ENCODE results near the gene PHLPP1. TPM values are rescaled to one million over a fixed set of nuclear protein-coding genes. Genes with fewer than 3 reads are reported as not detected.

Gene PHLPP1
- total and polyA plus RNA-seq, 2 donors: 3.2 to 4.5 TPM

GRCh38 chr18:62959481-62959880, 244.1 kb downstream of the PHLPP1 start:
- Histone ChIP-seq H3K4me1 (ENCODE audit: control insufficient read depth in 2 of 2, insufficient read depth in 2 of 2, low read length in 2 of 2) (peaks cover 0 to 7% of the 10 kb centered on the region in 2 donors), H3K27me3 (ENCODE audit: control insufficient read depth in 2 of 2, insufficient read depth in 1 of 2, low read length in 1 of 2) (no peaks in the 10 kb centered on the region), H3K9me3 (ENCODE audit: control insufficient read depth in 2 of 2, insufficient read depth in 1 of 2, low read length in 1 of 2) (no peaks in the 10 kb centered on the region), H3K4me3 (ENCODE audit: low read length in 2 of 2) (no peak overlapping the region), H3K27ac (ENCODE audit: low read depth in 1 of 2, low read length in 1 of 2) (no peak overlapping the region), H3K36me3 (ENCODE audit: control insufficient read depth in 2 of 2, insufficient read depth in 2 of 2, low read length in 1 of 2) (peaks cover 0 to 2% of the 10 kb centered on the region in 2 donors)
- DNase-seq (ENCODE audit: low read depth in 6 of 9, low spot score in 9 of 9): no peak
- WGBS: 99% methylated on average over 3 of the region's 3 CpGs

DNA sequence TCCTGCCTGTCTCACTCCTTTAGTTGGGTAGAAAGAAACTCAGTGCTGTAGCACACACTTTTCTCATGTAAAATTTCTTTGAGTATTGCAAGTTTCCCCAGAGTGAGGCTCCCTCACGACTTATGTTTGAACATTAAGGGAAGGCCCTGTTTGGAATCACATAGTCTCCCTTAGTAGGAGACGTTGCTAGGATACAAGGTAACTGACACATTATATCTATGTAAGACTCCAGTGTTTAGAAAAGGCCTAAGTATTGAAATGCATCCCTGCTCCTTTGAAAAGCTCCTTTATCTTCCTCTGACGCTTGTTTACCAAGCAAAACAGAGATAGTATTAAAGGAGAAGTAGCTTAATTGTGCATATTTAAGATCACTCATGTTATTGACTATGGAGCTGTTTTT, 248.2 kb downstream of the PHLPP1 start:
- no peak overlapping the region for H3K27ac ChIP-seq (ENCODE audit: low read depth in 1 of 2, low read length in 1 of 2)
- 98% methylated on average over 3 of the region's 3 CpGs for WGBS

GRCh38 chr18:62964432-62964831, 249.1 kb downstream of the PHLPP1 start:
- no peak overlapping the region for H3K27ac ChIP-seq (ENCODE audit: low read depth in 1 of 2, low read length in 1 of 2)

More for the DNA sequence above, 248.2 kb downstream of the PHLPP1 start:
- DNase-seq (ENCODE audit: low read depth in 6 of 9, low spot score in 9 of 9): no peak
- peaks cover 0 to 2% of the 10 kb centered on the region in 2 donors for H3K36me3 ChIP-seq (ENCODE audit: control insufficient read depth in 2 of 2, insufficient read depth in 2 of 2, low read length in 1 of 2)
- no peaks in the 10 kb centered on the region for H3K27me3 ChIP-seq (ENCODE audit: control insufficient read depth in 2 of 2, insufficient read depth in 1 of 2, low read length in 1 of 2)
- no peaks in the 10 kb centered on the region for H3K4me1 ChIP-seq (ENCODE audit: control insufficient read depth in 2 of 2, insufficient read depth in 2 of 2, low read length in 2 of 2)
- no peaks in the 10 kb centered on the region for H3K9me3 ChIP-seq (ENCODE audit: control insufficient read depth in 2 of 2, insufficient read depth in 1 of 2, low read length in 1 of 2)
- no peak overlapping the region for H3K4me3 ChIP-seq (ENCODE audit: low read length in 2 of 2)

DNA sequence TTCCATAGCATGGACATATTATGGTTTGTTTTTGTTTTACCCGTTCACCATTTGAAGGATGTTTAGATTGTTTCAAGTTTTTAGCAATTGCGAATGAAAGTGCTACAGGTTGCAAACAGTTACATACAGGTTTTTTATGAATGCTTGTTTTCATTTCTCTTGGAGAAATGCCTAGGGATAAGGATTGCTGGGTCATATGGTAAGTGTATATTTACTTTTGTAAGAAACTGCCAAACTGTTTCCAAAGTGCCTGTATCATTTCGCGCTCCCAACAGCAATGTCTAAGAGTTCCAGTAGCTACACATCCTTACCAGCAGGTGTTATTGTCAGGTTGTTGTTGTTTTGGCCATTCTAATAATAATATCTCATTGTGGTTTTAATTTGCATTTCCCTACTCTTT, 251.7 kb downstream of the PHLPP1 start:
- H3K9me3 ChIP-seq (ENCODE audit: control insufficient read depth in 2 of 2, insufficient read depth in 1 of 2, low read length in 1 of 2): no peaks in the 10 kb centered on the region
- H3K27me3 ChIP-seq (ENCODE audit: control insufficient read depth in 2 of 2, insufficient read depth in 1 of 2, low read length in 1 of 2): no peaks in the 10 kb centered on the region
- no peak for DNase-seq (ENCODE audit: low read depth in 6 of 9, low spot score in 9 of 9)
- 96% methylated on average over 4 of the region's 4 CpGs for WGBS
- peaks cover 0 to 2% of the 10 kb centered on the region in 2 donors for H3K36me3 ChIP-seq (ENCODE audit: control insufficient read depth in 2 of 2, insufficient read depth in 2 of 2, low read length in 1 of 2)
- H3K27ac ChIP-seq (ENCODE audit: low read depth in 1 of 2, low read length in 1 of 2): no peak overlapping the region
- H3K4me3 ChIP-seq (ENCODE audit: low read length in 2 of 2): no peak overlapping the region
- H3K4me1 ChIP-seq (ENCODE audit: control insufficient read depth in 2 of 2, insufficient read depth in 2 of 2, low read length in 2 of 2): no peaks in the 10 kb centered on the region

More at GRCh38 chr18:62964432-62964831, 249.1 kb downstream of the PHLPP1 start:
- H3K4me1 ChIP-seq (ENCODE audit: control insufficient read depth in 2 of 2, insufficient read depth in 2 of 2, low read length in 2 of 2): no peaks in the 10 kb centered on the region
- no peak for DNase-seq (ENCODE audit: low read depth in 6 of 9, low spot score in 9 of 9)
- no peaks in the 10 kb centered on the region for H3K9me3 ChIP-seq (ENCODE audit: control insufficient read depth in 2 of 2, insufficient read depth in 1 of 2, low read length in 1 of 2)
- no peaks in the 10 kb centered on the region for H3K27me3 ChIP-seq (ENCODE audit: control insufficient read depth in 2 of 2, insufficient read depth in 1 of 2, low read length in 1 of 2)
- WGBS: 95% methylated on average over 1 of the region's 1 CpG
- H3K4me3 ChIP-seq (ENCODE audit: low read length in 2 of 2): no peak overlapping the region
- peaks cover 0 to 2% of the 10 kb centered on the region in 2 donors for H3K36me3 ChIP-seq (ENCODE audit: control insufficient read depth in 2 of 2, insufficient read depth in 2 of 2, low read length in 1 of 2)

- H3K27me3 ChIP-seq (ENCODE audit: control insufficient read depth in 2 of 2, insufficient read depth in 1 of 2, low read length in 1 of 2): no peaks in the 10 kb centered on the region
- no peaks in the 10 kb centered on the region for H3K9me3 ChIP-seq (ENCODE audit: control insufficient read depth in 2 of 2, insufficient read depth in 1 of 2, low read length in 1 of 2)
- H3K4me1 ChIP-seq (ENCODE audit: control insufficient read depth in 2 of 2, insufficient read depth in 2 of 2, low read length in 2 of 2): peaks cover 0 to 5% of the 10 kb centered on the region in 2 donors
- no peak overlapping the region for H3K4me3 ChIP-seq (ENCODE audit: low read length in 2 of 2)
- no peak overlapping the region for H3K27ac ChIP-seq (ENCODE audit: low read depth in 1 of 2, low read length in 1 of 2)
- peaks cover 14 to 19% of the 10 kb centered on the region in 2 donors for H3K36me3 ChIP-seq (ENCODE audit: control insufficient read depth in 2 of 2, insufficient read depth in 2 of 2, low read length in 1 of 2)
- WGBS: 93% methylated on average over 1 of the region's 1 CpG
- no peak for DNase-seq (ENCODE audit: low read depth in 6 of 9, low spot score in 9 of 9)
These were observed 258.3 kb downstream of the PHLPP1 start for GRCh38 chr18:62973689-62974088.

DNA sequence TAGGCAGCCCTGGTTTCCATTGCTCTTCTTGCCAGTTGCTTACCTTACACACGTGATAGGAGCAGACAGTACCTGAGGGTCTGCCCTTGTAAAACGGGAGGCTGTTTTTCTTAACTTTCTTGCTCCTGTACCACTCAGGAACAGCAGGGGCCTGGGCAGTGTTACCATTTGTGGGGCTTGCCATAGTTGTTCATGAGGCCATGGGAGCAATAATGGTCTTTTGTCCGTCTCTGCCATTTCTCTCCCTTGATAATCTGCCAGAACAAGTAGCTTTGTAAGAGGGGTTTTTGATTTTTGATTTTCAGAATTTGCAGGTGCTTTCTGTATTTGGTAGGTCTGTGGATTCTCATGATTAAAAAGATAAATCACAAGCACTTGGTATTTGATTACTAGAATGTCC, 259.0 kb downstream of the PHLPP1 start:
- Histone ChIP-seq H3K4me1 (ENCODE audit: control insufficient read depth in 2 of 2, insufficient read depth in 2 of 2, low read length in 2 of 2) (peaks cover 0 to 5% of the 10 kb centered on the region in 2 donors), H3K27me3 (ENCODE audit: control insufficient read depth in 2 of 2, insufficient read depth in 1 of 2, low read length in 1 of 2) (no peaks in the 10 kb centered on the region), H3K27ac (ENCODE audit: low read depth in 1 of 2, low read length in 1 of 2) (no peak overlapping the region), H3K4me3 (ENCODE audit: low read length in 2 of 2) (no peak overlapping the region), H3K9me3 (ENCODE audit: control insufficient read depth in 2 of 2, insufficient read depth in 1 of 2, low read length in 1 of 2) (no peaks in the 10 kb centered on the region), H3K36me3 (ENCODE audit: control insufficient read depth in 2 of 2, insufficient read depth in 2 of 2, low read length in 1 of 2) (peaks cover 16 to 26% of the 10 kb centered on the region in 2 donors)
- DNase-seq (ENCODE audit: low read depth in 6 of 9, low spot score in 9 of 9): no peak
- WGBS: 65% methylated on average over 3 of the region's 3 CpGs

DNA sequence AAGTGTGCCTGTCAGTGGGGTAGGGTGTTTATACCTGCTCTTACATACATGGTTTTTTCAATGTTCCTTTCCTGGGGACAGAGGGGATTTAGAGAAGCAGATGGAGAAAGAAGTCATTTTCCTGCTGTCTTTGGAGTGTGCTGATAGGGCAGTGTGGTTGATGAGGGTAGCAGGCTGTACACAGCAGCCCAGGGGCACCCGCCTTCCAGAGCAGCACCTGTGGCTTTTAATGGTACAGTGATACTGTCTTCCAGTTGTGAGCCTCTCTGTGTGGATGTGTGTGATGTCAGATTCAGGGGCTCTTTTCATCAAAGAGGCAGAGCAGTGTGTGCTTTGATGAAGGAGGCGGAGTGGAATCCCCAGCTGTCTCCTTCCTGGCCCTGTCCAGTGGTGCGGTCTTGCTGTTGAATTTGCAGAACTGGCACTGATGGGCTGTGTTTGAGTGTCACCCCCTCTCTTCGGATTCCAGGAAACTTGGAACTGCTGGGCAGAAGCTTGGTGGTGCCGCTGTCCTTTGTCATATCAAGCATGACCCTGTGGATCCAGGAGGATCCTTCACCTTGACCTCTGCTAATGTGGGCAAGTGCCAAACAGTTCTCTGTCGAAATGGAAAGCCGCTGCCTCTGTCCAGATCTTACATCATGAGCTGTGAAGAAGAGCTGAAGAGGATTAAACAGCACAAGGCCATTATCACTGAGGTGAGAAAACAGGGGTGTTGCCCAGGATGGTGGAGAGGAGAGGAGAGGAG, 259.8 kb downstream of the PHLPP1 start:
- DNase-seq (ENCODE audit: low read depth in 6 of 9, low spot score in 9 of 9): peak in 1 of 9 donors; percentile 42
- Histone ChIP-seq H3K27me3 (ENCODE audit: control insufficient read depth in 2 of 2, insufficient read depth in 1 of 2, low read length in 1 of 2) (no peaks in the 10 kb centered on the region), H3K4me1 (ENCODE audit: control insufficient read depth in 2 of 2, insufficient read depth in 2 of 2, low read length in 2 of 2) (peaks cover 0 to 5% of the 10 kb centered on the region in 2 donors), H3K36me3 (ENCODE audit: control insufficient read depth in 2 of 2, insufficient read depth in 2 of 2, low read length in 1 of 2) (peaks cover 16 to 26% of the 10 kb centered on the region in 2 donors), H3K4me3 (ENCODE audit: low read length in 2 of 2) (no peak overlapping the region), H3K27ac (ENCODE audit: low read depth in 1 of 2, low read length in 1 of 2) (no peak overlapping the region), H3K9me3 (ENCODE audit: control insufficient read depth in 2 of 2, insufficient read depth in 1 of 2, low read length in 1 of 2) (no peaks in the 10 kb centered on the region)
- 88% methylated on average over 7 of the region's 7 CpGs for WGBS

- Histone ChIP-seq H3K36me3 (ENCODE audit: control insufficient read depth in 2 of 2, insufficient read depth in 2 of 2, low read length in 1 of 2) (peaks cover 16 to 26% of the 10 kb centered on the region in 2 donors), H3K4me3 (ENCODE audit: low read length in 2 of 2) (no peak overlapping the region), H3K27ac (ENCODE audit: low read depth in 1 of 2, low read length in 1 of 2) (no peak overlapping the region), H3K27me3 (ENCODE audit: control insufficient read depth in 2 of 2, insufficient read depth in 1 of 2, low read length in 1 of 2) (no peaks in the 10 kb centered on the region), H3K9me3 (ENCODE audit: control insufficient read depth in 2 of 2, insufficient read depth in 1 of 2, low read length in 1 of 2) (no peaks in the 10 kb centered on the region), H3K4me1 (ENCODE audit: control insufficient read depth in 2 of 2, insufficient read depth in 2 of 2, low read length in 2 of 2) (peaks cover 0 to 5% of the 10 kb centered on the region in 2 donors)
- DNase-seq (ENCODE audit: low read depth in 6 of 9, low spot score in 9 of 9): no peak
- 98% methylated on average over 2 of the region's 2 CpGs for WGBS
These were observed 260.4 kb downstream of the PHLPP1 start for GRCh38 chr18:62975785-62976184.

DNA sequence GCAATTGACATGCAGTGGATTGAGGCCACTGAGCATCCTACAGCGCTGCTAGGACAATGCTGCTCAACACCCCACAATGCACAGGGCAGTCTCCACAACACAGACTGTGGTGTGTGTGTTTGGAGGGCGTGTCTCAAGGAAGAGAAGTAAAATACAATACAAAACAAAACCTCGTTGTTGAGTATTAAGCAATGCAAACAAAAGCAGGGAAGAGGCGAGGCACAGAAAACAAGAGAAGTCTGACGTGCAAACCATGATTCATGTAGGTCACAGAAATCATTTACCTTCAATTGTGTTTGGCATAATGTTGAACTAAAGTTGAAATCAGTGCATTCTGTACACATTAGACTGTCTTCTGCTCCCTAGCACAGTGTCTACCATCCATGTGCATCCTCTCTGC, 260.9 kb downstream of the PHLPP1 start:
- H3K9me3 ChIP-seq (ENCODE audit: control insufficient read depth in 2 of 2, insufficient read depth in 1 of 2, low read length in 1 of 2): no peaks in the 10 kb centered on the region
- DNase-seq (ENCODE audit: low read depth in 6 of 9, low spot score in 9 of 9): no peak
- WGBS: 96% methylated on average over 5 of the region's 5 CpGs
- peaks cover 16 to 26% of the 10 kb centered on the region in 2 donors for H3K36me3 ChIP-seq (ENCODE audit: control insufficient read depth in 2 of 2, insufficient read depth in 2 of 2, low read length in 1 of 2)
- H3K4me3 ChIP-seq (ENCODE audit: low read length in 2 of 2): no peak overlapping the region
- no peaks in the 10 kb centered on the region for H3K27me3 ChIP-seq (ENCODE audit: control insufficient read depth in 2 of 2, insufficient read depth in 1 of 2, low read length in 1 of 2)
- H3K27ac ChIP-seq (ENCODE audit: low read depth in 1 of 2, low read length in 1 of 2): no peak overlapping the region
- peaks cover 0 to 5% of the 10 kb centered on the region in 2 donors for H3K4me1 ChIP-seq (ENCODE audit: control insufficient read depth in 2 of 2, insufficient read depth in 2 of 2, low read length in 2 of 2)
